GM12873 (cell line): ENCODE measurements around the gene ADORA2B.

Experiments
- TF ChIP-seq, protein P1 (sequence below): IDR thresholded peaks from 2 replicates; pipeline ENCODE4 v1.5.1; 2012; ENCODE audit warnings: low read depth, mild to moderate bottlenecking, moderate library complexity, low read length, control low read depth; ENCODE audit not compliant: insufficient read depth; ENCODE audit errors: missing control alignments

Gene ADORA2B

DNA sequence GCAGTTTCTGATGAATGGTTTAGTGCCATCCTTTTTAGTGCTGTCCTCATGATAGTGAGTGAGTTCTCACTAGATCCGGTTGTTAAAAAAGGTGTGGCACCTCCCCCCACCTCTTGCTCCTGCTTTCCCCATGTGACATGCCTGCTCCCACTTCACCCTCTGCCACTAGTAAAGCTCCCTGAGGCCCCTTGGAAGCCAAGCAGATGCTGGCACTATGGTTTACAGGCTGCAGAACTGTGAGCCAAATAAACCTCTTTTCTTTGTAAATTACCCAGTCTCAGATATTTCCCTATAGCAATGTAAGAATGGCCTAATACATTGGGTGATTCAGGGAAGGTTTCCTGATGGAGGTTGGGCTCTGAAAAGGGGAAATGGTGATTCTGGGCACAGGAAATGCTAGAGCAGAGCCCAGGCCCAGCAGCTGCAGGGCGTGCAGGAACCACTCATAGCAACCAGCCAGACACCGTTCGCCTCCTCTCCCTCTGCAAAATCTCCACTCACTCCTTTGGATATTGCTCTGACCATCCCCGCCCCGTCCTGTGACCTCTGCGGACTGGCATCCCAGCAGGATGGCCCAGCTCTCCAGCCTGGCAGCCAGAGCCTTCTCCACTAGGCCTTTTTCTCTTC, 2.6 kb upstream of the ADORA2B start:
- TF ChIP-seq, protein P1, sequence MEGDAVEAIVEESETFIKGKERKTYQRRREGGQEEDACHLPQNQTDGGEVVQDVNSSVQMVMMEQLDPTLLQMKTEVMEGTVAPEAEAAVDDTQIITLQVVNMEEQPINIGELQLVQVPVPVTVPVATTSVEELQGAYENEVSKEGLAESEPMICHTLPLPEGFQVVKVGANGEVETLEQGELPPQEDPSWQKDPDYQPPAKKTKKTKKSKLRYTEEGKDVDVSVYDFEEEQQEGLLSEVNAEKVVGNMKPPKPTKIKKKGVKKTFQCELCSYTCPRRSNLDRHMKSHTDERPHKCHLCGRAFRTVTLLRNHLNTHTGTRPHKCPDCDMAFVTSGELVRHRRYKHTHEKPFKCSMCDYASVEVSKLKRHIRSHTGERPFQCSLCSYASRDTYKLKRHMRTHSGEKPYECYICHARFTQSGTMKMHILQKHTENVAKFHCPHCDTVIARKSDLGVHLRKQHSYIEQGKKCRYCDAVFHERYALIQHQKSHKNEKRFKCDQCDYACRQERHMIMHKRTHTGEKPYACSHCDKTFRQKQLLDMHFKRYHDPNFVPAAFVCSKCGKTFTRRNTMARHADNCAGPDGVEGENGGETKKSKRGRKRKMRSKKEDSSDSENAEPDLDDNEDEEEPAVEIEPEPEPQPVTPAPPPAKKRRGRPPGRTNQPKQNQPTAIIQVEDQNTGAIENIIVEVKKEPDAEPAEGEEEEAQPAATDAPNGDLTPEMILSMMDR = no peak

DNA sequence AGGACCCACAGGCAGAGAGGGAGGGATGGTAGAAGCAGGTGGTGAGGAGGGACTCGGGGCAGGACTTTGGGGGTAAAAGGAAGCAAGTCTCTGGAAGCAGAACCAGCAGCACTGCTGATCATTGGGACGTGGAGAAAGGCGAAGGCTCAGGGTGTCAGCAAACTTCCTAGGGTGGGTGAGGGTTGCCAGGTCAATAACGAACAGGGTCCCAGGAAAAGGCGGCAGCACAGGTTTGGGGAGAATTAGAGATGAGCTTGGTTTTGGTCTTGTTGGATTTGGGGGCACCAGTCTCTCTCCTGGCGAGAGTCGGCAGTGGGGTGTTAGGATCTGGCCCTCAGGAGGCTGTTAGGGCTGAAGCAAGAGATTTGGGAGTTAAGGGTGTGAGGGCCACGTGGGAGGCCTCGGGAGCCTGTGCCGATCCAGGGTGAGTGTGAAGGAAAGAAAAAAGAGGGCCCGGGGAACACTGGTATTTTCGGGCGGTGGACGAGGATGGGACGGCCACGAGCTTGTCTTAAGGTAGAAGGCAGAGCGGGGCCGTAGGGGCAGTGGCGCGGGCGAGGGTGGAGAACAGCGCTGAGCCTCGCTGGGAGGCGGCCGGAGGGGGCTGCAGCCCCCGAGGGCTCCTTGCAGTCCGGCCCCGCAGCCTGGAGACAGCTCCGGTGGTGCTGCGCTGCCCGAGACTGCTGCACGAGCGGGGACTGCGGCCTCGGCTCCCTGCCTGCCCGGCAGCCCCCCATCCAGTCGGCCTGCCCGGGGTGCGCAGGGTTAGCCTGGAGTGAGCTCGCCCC, 765 bp upstream of the ADORA2B start:
- TF ChIP-seq, protein P1 = no peak

GRCh38 chr17:15945527-15946191, 729 bp downstream of the ADORA2B start:
- TF ChIP-seq, protein P1 = no peak

DNA sequence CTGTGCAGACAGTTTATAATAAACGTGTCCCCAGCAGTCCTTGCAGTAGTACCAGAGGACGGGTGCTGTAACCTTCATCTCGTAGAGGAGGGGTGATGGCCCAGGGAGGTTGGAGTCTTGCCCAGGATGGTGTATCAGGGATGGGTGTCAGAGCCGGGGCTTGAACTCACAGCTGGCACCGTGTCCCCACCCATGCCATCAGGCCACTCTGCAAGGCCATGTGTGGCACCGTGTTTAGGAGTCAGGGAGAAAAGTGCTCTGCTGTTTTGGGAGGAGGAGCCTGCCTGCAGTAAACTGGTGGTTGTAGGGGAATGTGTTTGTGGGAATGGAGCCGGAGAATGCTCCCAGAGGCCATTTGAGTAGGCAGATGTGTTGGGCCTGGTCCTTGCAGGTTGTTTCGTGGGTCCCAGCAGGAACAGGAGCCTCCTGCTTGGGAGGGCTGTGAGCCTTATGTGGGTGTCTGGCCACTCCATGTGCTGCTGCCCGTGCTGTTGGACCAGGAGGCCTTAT, 1.7 kb downstream of the ADORA2B start:
- TF ChIP-seq, protein P1 = no peak

DNA sequence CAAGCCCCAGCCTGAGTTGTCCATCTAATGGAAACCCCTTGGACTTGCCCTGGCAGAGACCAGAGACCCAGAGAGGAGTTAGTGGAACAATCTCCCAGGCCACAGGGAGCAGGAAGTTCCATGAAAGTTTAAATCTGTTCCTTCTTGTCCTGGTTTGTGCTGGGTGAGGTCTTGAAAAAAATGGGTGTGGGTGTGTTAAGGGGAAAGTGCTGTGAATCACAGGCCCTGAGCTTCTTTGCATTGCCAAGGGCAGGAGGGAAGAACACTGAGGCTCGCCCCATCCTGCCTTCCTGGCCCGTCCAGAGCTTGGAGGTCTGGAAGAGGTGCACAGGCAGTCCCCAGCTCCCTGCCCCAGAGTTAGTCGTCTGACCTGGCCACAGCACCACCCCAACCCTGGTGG, 2.3 kb downstream of the ADORA2B start:
- TF ChIP-seq, protein P1 = no peak

DNA sequence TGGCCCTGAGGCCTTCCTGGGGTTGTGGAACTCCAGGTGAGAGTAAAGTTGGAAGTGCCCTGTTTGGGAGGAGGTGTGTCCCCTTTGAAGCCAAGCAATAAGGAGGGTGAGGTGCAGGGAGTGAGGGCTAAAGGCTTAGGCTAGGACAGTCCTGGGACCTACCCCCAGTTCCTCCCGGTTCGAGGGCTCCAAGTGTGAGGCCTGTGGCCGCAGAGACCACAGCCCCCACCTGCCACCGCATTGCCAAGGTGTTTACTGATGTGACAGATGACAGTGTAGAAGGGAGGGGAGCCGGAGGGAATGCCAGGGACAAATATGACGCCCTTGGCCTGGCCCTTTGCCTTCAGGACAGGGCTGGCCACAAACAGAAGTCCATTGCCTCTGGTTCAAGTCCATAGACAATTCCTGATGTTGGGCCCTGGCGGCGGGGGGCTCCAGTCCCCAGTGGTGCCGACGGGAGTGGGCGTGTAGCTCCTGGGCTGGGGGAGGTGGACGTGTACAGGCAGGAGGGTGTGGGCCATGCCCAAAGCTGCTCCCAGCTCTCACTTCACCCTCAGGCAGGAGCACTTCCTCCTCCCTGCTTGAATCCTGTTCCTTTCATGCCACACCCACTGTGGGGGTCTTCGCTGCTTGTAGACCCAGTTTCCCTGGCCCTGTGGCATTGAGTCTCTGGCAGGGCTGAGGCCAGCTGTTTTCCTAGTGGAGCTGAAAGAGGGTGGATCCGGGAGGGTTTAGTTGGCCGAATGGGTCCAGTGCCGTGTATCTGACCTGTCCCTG, 3.2 kb downstream of the ADORA2B start:
- TF ChIP-seq, protein P1 = no peak
